HG03097 (cell line): Measurements from ENCODE around the gene POFUT2.
"Not testable (repeated sequence)": the region's sequence is repeated elsewhere in the genome, so short reads cannot be mapped to it uniquely, and the experiment has no call there.

ENCODE experiments used
- ATAC-seq: cut with Tn5 transposase; IDR thresholded peaks from one replicate; pipeline ENCODE4 v1.9.1; 2021; ENCODE audit not compliant: unreplicated experiment, low FRiP score

The POFUT2 gene

DNA sequence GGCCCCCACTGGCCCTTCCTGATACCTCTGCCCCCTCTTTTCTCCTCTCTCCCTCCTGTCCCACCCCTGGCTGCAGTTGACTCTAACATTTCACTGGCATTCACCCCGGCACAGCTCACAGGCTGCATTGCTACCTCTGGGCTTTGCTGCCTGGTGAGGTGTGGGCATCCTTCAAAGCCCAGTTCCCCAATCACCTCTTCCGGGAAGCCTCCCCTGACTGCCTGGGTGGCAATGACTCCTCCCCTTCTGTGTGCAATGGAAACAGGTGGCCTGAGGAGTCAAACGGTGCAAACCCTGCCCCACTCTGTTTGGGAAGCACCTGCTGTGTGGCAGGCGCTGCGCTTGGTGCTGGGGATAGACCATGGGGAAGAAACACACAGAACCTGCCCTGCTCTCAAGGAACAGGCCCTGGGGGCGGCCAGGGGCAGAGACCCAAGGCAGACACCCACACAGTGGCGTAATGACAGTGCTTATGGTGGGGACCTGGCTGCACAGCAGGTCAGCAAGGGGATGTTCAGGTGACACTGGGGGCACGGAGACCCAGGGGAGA, 39.3 kb upstream of the POFUT2 start:
- ATAC-seq: no peak

DNA sequence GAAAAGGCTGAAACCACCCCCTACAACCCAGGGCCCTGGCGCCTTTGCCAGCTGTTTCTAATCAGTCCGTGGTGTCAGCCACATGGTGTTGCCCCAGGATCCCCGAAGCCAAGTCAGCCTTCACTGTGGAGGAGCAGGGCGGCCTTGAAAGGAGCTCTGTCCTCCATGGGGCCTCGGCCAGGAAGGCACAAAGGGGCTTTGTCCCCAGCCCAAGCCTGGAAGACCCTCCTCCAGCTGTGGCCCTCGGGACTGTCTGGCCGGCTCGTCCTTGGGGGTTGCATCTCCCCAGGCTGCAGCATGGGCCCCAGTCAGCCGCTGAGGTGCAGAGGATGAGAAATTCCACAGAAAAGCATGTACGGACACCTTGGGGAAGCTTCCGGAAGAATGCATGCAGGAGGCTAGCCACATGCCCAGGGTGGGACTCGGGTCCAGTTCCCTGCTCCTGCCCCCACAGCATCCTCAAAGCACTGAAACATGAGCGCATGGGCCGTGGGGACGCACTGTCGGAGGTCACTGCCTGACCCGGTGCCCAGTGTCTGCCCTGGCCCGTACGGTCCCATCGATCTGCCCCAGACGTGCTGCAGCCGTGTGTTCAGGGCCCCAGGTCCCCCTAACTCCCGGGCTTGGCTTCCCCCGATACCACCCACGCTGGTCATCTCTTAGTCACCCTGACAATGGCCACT, 38.6 kb upstream of the POFUT2 start:
- ATAC-seq: no peak

DNA sequence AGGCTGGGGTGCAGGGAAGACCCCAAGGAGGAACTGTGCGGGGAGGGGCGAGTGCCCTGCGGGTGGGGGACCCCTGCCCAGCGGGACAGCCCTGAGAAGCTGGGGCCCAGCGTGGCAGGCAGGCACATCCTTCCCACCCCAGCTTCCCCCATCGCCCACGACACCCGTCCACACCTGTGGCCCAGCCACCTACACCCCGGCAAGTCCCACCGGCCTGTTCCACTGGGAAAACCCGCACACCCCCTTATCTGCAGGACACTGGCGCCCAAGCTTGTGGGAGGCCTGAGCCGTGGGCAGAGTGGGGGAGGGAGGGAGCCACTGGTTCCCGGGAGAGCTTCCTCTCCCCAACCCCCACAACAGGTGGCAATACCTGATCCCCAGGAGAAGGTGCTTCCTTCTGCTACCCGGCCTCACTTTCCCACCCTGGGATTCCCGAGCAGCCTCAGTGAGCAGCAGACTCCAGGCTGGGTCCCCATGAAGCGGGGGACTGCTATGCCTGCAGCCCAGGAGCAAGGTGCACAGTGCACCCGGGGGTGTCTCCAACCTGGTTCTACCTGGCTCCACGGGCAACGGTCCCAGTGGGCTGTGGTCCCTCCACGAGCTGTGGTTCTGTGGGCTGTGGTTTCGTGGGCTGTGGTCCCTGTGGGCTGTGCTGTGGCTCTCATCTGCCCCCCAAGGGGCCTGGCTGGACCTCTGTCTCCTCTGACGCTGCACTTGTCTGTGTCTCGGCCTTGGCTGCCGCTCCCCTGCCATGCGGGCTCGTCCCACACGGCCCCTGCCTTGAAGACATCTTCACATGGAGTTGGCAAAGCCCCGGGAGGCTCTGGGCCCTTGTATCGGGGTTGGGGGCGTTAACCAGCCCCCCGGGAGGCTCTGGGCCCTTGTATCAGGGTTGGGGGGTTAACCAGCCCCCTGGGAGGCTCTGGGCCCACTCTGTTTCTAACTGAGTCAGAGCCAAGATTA, 37.8 kb upstream of the POFUT2 start:
- no peak for ATAC-seq

DNA sequence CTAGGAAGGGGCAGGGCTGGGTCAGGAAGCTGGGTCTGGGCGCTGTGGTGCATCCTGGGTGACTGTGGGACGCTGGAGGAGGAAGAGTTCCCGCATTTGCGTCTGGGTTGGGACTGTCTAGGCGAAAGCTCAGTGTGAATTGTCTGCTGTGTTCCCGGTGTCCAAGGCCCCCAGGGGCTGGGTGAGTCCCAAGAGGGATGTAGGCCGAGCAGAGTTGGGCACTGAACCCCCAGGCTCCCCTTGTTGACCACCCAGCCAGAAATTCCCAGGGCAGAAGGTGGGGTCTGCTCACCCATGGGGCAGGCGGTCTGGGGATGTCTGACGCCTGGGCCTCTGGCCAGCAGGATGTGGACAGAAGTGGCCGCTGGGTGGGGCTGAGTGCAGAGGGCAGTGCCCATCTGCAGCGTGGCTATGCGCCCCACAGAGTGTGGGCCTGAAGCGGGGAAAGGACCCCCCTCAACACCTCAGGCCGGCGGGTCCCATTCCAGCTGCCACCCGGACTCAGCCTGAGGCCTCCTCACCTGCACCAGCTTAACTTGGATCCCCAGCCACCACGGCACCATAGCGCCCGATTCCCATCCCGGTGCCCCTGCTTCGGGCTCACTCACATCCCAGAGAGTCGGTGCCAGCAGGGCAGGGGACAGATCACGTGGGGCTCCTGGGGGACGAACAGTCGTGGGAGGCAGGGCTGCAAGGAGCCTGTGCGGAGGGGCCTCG, 37.0 kb upstream of the POFUT2 start:
- no peak for ATAC-seq

DNA sequence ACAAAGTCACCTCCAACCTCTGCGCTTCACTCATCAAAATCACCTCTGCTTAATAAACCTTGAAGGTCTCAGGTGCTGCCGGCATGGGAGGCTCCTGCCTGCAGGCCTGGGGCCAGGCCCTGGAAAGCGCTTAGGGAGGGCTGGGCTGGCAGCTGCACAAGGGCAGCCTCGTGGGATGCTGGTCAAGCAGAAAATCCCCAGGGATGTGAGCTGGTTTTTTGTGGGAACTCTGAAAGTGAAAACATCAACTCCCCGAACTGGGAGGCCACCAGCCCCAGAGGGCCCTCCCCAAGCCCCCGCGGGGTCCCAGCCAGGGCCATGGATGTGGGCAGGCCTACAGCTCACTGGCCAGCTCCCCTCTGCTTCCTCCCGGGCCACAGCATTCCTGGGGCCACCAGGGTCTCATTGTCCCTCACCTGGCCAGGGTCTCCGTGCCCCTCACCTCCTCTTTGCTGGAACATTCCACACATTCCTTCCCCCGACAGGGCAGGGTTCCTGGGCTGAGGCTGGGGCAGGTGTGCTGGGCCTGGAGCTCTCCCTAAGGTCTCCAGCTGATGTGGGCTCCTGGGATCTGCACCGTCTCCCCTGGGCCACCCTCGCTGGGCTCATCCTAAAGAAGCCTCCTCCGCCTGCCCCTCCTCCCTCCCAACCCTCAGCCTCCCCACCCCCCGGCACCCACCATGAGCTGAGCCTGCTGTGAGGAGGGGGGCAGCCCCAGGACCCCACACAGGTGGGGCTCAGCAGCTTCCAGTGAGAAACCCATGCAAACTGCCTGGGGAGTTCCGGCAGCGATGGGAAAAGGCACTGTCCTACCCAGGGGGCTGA, 36.0 kb upstream of the POFUT2 start:
- ATAC-seq: no peak

DNA sequence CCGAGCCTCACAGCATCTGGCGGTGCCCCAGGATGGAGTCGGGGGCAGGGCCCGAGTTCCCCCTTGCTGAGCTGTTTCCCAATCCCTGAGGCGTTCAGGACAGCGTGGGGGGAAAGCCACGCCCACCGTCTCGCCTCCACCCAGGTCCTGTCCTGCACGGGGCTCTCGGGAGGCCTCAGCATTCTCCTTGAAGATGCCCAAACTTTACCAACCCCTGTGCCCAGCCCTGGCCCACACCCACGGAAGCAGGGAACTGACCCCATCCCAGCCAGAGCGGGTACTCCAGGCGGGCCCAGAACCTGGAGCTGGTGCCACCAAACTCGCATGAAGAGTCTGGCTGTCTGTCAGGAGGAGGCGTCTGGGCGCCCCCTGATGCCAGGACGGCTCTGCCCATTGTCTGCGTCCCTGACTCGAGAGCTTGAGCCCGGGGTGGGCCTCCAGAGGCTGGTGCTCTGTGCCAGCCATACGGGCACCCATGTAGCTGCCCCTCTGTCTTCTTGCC, 35.3 kb upstream of the POFUT2 start:
- ATAC-seq: no peak

DNA sequence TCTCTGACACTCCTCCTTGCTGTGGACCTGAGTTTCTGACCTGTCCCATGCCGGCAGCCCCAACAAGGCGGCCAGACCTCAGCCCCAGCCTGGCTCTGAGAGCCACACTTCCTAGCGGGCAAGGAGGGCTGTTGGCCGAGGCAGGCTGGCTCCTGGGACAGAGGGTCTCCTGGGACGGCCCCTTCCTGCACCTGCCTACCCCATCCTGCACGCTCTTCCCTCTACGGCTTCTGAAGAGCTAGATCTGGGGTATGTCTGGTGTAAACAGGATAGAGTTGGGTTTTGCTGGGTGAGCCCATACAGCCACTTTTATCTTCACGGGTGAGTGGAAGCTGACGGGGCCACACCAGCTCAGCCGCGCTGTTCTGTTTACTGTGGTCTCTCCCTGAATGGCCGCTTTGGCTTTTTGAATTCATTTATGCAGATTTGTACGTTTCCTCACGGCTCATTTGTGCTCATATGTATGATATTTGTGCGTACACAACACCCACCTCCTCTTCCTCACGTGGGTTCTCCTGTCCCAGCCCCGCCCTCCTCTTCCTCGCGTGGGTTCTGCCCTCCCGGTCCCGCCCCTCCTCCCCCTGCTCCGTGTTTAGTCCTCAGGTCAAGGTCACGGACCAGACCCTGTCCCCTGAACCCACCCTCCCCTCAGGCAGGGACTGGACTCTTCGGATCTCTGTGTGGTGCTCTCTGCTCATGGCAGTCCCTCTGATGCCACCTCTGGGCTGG, 34.7 kb upstream of the POFUT2 start:
- ATAC-seq: no peak

DNA sequence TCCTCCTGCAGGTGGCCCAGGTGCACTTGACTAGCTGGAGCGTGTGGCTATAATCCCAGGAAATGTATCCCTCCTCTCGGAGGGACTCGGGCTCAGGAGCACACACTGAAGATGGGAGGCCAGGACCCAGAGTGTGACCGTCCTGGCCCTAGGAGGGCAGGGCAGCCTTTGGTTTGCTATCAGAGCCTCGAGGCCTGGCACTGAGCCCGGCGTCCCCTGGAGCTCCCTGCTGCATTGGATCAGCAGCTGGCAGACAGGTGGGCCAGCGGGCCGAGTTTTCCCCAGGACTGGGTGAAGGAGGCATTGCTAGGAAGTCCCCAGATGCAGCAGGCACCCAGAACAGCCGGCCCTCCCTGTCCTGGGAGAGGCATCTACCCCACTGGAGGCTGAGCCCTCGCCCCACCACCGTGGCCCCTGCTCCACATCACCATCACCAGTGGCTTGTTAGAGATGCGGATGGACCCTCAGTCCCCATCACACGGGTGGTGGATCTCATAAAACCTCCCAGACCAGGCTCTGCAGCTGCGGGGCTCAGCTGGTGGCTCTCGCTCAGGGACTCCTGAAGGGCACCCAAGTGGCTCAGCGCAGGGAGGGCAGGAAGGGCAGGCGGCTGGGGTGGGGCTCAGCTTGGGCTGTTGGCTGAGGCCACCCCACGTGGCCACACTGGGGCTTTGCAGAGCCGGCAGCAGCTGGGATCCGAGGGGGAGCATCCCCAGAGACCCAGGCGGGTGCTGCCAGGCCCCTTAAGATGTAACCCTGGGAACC, 32.7 kb upstream of the POFUT2 start:
- ATAC-seq: no peak

DNA sequence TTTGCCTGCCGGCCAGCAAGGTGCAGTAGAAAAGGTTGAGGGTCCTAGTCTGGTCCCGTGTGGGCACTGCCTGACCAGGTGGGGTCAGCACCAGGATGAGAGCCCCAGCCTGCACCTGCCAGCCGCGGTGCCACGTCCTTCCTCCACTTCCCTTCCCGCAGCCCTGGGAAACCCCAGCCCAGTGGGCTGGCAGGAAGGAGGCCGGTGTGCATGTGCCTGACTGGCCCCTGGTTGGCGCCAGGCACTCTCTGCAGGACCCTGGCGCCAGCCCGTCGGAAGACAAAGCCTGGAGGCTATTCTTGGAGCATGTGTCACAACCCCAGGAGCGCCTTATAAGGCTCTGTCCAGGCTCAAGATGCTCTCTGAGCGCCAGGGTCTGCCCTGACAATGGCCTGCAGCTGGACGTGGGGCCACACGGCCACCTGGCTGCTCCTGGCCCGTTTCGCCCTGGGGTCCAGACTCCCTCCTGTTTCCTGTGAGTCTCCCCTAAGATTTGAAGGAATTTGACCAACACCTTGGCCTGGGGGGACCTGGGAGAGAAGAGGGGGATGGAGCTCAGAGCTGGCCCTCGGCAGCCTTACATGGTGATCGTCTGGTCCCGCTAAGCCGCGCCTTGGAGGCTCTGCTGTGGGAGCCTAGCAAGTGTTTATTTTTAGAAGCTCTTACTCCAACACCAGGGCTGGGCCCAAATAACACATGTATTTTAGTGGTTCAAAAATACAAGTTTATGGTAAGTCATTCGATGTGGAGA, 31.9 kb upstream of the POFUT2 start:
- no peak for ATAC-seq

DNA sequence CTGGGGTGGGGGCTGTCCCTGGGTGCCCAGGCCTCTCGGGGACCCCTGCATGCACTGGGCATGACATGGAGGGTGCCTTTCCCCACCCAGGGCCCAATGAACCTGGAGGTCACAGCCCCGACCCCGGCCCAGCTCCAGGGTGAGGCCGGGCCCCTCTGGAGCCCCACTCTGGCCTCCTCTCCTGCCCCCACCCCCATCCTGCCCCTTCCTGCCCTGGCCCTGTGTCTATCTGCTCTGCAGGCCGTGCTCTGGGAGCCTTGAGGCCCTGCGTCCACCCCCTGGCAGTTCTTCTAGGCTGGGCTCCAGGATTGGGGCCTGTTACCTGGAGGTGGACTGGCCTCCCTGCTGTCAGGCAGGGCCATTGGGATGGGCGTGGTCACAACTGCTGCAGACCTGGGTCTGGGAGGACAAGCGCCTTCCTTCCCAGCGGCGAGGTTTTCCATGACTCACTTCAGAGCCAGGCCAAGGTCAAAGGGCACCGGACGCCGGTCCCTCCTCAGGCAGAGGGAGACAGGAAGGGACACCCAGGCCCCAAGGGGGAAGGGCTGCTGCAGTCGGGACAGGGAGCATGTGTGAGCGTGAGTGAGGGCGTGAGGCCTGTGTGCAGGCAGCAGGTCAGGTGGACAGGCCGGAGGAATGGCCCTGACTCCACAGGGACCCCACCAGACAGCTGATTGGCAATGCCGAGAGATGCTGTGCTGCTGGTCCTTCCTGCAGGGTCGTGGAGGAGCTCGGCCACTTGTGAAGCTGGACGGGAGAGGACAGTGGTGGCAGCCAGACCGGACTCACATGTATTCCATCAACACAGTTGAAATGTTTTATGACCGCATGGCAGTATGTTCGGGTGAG, 31.1 kb upstream of the POFUT2 start:
- no peak for ATAC-seq

DNA sequence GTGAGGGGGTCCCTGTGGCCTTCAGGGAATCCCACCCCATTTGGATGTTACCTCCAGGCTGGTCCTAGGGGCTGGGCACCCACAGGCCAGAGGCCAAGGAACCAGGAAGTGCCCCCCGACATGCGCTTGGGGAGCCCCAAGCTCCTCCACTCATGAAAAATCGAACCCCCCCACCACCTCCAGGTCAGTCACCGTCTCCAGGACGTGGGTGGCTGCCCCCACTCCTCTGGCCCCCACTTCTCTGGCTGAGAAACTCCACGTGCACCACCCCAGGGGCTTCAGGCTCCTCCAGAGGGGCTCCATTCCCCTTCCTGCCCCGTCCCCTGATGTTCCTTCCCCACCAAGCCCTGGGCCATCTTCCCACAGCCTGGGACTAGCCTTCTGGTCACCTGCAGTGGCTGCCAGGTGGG, 30.5 kb upstream of the POFUT2 start:
- ATAC-seq: no peak

DNA sequence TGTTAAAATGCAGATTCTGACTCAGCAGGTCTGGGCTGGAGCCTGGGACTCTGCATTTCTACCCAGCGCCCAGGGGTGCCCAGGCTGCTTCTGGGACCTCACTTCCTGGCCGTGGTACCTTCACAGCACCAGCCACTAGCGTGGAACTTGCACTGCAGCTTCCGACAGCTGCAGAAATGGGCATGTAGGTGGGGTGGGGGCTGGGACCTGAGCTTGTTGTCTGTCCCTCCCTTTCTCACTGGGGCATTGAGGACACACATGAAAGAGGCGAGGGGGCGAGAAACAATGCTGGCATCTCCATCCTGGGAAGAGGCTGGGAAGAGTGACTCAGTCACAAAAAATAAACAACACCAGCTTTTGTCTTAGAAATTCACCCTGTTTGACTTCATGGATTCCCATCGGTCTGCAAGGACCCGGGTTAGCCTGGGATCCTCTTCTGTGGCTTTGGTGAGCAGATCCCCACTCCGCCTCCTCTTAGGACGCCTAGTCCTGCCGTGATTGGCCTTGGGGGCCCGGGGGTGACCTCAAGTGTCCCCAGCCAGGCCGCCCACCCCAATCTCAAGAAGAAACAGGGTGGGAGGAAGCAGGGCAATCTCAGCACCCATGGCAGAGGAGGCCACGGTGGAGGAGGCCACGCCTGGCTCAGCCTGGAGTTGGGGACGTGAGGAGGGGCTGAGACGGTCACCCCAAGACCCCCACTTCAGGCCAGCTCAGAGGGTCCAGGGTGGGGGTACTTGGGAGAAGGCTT, 29.9 kb upstream of the POFUT2 start:
- ATAC-seq: no peak

DNA sequence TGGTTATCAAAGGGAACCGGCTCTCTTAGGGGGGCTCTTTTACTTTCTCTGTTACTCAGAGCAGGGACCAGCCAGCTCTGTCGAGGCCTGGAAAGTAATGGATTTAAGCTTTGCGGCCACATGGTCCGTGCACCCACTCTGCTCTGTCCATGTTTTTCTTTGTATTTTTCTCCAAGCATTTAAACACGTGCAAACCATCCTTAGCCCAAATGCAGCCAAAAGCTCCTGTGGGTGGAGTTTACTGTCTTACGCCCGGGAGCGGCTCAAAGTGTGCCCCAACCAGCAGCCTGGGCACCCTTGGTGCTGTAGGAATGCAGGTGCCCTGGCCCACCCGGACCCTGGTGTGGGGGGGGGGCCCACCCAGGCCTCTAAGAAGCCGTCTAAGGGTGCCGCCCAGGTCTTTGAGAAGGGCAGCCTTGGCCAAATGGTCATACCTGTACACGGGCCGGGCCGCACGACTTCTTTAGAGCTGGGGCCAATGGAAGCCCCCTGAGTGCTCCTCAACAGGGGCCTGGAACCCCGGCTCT, 29.2 kb upstream of the POFUT2 start:
- no peak for ATAC-seq

DNA sequence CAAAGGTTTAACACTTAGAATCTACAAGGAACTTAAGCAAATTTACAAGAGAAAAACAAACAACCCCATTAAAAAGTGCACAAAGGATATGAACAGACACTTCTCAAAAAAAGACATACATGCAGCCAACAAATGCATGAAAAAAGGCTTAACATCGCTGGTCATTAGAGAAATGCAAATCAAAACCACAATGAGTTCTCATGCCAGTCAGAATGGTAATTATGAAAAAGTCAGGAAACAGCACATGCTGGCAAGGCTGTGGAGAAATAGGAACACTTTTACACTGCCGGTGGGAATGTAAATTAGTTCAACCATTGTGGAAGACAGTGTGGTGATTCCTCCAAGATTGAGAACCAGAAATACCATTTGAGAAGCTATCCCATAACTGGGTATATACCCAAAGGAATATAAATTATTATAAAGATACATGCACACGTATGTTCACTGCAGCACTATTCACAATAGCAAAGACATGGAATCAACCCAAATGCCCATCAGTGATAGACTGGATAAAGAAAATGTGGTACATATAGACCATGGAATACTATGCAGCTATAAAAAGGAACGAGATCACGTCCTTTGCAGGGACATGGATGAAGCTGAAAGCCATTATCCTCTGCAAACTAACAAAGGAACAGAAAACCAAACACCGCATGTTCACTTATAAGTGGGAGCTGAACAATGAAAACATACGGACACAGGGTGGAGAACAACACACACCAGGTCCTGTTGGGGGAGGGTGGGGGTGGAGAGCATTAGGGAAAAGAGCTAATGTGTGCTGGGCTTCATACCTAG, 28.2 kb upstream of the POFUT2 start:
- ATAC-seq: not testable (repeated sequence)

DNA sequence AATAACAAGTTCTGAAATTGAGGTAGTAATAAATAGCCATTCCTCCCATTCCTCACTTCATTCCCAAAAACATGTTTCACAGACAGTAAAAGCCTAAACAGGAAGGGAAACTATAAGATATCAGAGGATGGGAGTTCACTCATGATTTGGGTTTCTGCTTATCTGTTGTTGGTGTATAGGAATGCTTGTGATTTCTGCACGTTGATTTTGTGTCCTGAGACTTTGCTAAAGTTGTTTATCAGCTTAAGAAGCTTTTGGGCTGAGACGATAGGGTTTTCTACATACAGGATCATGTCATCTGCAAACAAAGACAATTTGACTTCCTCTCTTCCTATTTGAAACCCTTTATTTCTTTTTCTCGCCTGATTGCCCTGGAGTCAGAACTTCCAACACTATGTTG, 26.0 kb upstream of the POFUT2 start:
- ATAC-seq: no peak
